AG04450 (cell line): ENCODE measurements around the gene GJB4. TPM values are rescaled to one million over a fixed set of nuclear protein-coding genes. Genes with fewer than 3 reads are reported as not detected.
"Not testable (repeated sequence)": the region's sequence is repeated elsewhere in the genome, so short reads cannot be mapped to it uniquely, and the experiment has no call there.

Experiments
- CTCF ChIA-PET: fragments of 300-600, 350-600 bp; formaldehyde crosslinking; extraction: SDS; loops from one replicate; lab custom pipeline; 2022; ENCODE audit warnings: antibody characterized with exemption, inconsistent platforms; lab: Charles Lee
- POLR2A ChIA-PET: fragments of 350-600 bp; formaldehyde crosslinking; extraction: SDS; loops from one replicate; lab custom pipeline; 2021; ENCODE audit warnings: antibody characterized with exemption, inconsistent platforms; lab: Yijun Ruan, JAX
- DNase-seq: peaks from one replicate; pipeline ENCODE4 v3.0.0-alpha.2; 2011; ENCODE audit warnings: low read depth, low spot score
- H3K27ac ChIP-seq: one replicate; pipeline ENCODE4 v1.5.1; 2012; ENCODE audit warnings: low read depth, low read length, control low read depth
- H3K27me3 ChIP-seq: one replicate; pipeline ENCODE4 v1.6.0; 2012; ENCODE audit warnings: low read length; ENCODE audit not compliant: control insufficient read depth, insufficient read depth
- H3K4me3 ChIP-seq: 2 replicates; pipeline ENCODE4 v1.5.1; 2011; ENCODE audit warnings: mild to moderate bottlenecking, low read depth, low read length, control low read depth
- H3K9me3 ChIP-seq: 2 replicates; pipeline ENCODE4 v1.5.1; 2012; ENCODE audit warnings: low read length; ENCODE audit not compliant: control insufficient read depth, insufficient read depth
- CTCF ChIP-seq: IDR thresholded peaks from 2 replicates; pipeline ENCODE4 v1.5.1; 2011; ENCODE audit warnings: low read depth, low read length, control low read depth, inconsistent platforms
- polyA plus RNA-seq: library from polyadenylated mRNA; depleted of rRNA; stranded (reverse); fragments of >200 nt; gene quantifications from 2 replicates; pipeline ENCODE4 v1.2.3, GENCODE V29; 2011; rRNA removed

The GJB4 gene
- polyA plus RNA-seq, 1 experiment: not detected

- Histone ChIP-seq H3K27ac (no peak overlapping the region), H3K4me3 (no peak overlapping the region), H3K27me3 (no peaks in the 10 kb centered on the region), H3K9me3 (no peaks in the 10 kb centered on the region)
- DNase-seq: no peak
- POLR2A ChIA-PET: no interaction called here
- no peak for TF ChIP-seq CTCF
- CTCF ChIA-PET: interaction anchor here (1.0 kb wide), 1 partner anchor 22 kb away, joined by 4 read pairs; no protein-coding TSS in a partner anchor
Observed at GRCh38 chr1:34808051-34808810, 48.7 kb downstream of the GJB4 start.

- POLR2A ChIA-PET, H3K4me3 ChIP-seq, H3K27ac ChIP-seq, H3K9me3 ChIP-seq, CTCF ChIA-PET, H3K27me3 ChIP-seq, DNase-seq: not testable (repeated sequence)
Observed at GRCh38 chr1:34810781-34811180, 51.2 kb downstream of the GJB4 start.

Other genes with a start within 250 kb of the GJB4 start
- gene GJB5, start 4.7 kb upstream of the GJB4 start, polyA plus RNA-seq: not detected in 2 replicates
- gene GJB3, start 21.5 kb downstream of the GJB4 start, polyA plus RNA-seq: not detected in 2 replicates
- not detected in 2 replicates for gene GJA4, start 33.3 kb downstream of the GJB4 start, polyA plus RNA-seq
- gene SMIM12, start 100.0 kb downstream of the GJB4 start, polyA plus RNA-seq: 41.7 and 46.1 TPM in 2 replicates
- not detected in 2 replicates for gene DLGAP3, start 169.9 kb downstream of the GJB4 start, polyA plus RNA-seq
- 36.8 and 37.8 TPM in 2 replicates for gene TMEM35B, start 225.6 kb downstream of the GJB4 start, polyA plus RNA-seq